Panc1 (cell line): ENCODE measurements around the gene CABLES2. TPM values are rescaled to one million over a fixed set of nuclear protein-coding genes. Genes with fewer than 3 reads are reported as not detected.

Source experiments
- ATAC-seq: fragments of 200-7000 bp; cut with Tn5 transposase; 2 replicates; pipeline ENCODE4 v1.9.1; 2020; ENCODE audit warnings: mild to moderate bottlenecking, moderate library complexity
- BruUV-seq: library from RNA; stranded (reverse); fragments of 400-500 nt; replicated peaks from 2 replicates; lab custom pipeline; 2021; lab: Mats Ljungman, UMichigan
- CTCF ChIA-PET: fragments of 300-600 bp; sonication (Branson Sonifier 250); formaldehyde crosslinking; loops from one replicate; lab custom pipeline; 2022; ENCODE audit warnings: antibody characterized with exemption; lab: Charles Lee
- POLR2A ChIA-PET: fragments of 300-600 bp; sonication (Branson Sonifier 250); formaldehyde crosslinking; loops from one replicate; lab custom pipeline; 2022; ENCODE audit warnings: antibody characterized with exemption; lab: Charles Lee
- DNase-seq: peaks from one replicate; pipeline ENCODE4 v3.0.0-alpha.2; 2010; ENCODE audit warnings: low read depth, low spot score
- H3K27ac ChIP-seq: 2 replicates; pipeline ENCODE4 v1.5.1; 2011; ENCODE audit warnings: mild to moderate bottlenecking, low read length, inconsistent platforms
- H3K27me3 ChIP-seq: fragments of 200-500 bp; sonication (Bioruptor generic); 2 replicates; pipeline ENCODE4 v1.6.0; 2014; ENCODE audit warnings: low read length, inconsistent platforms; ENCODE audit not compliant: control insufficient read depth, insufficient read depth
- H3K36me3 ChIP-seq: fragments of 200-500 bp; sonication (Bioruptor generic); 2 replicates; pipeline ENCODE4 v1.5.1; 2014; ENCODE audit warnings: inconsistent platforms, mild to moderate bottlenecking, low read length, moderate library complexity; ENCODE audit not compliant: control insufficient read depth, insufficient read depth
- H3K4me1 ChIP-seq: 2 replicates; pipeline ENCODE4 v1.5.1; 2011; ENCODE audit warnings: inconsistent platforms, mild to moderate bottlenecking, low read length, moderate library complexity; ENCODE audit not compliant: control insufficient read depth, insufficient read depth
- H3K4me3 ChIP-seq, 2 experiments: 2 replicates each; pipeline ENCODE4 v1.5.1; 2011 to 2012; ENCODE audit warnings: low read depth in 2 of 2, low read length in 2 of 2, mild to moderate bottlenecking in 2 of 2, inconsistent platforms in 1 of 2, moderate library complexity in 1 of 2
- H3K9me3 ChIP-seq: fragments of 200-500 bp; sonication (Bioruptor generic); 2 replicates; pipeline ENCODE4 v1.5.1; 2014; ENCODE audit warnings: low read depth, mild to moderate bottlenecking, inconsistent platforms, low read length, moderate library complexity; ENCODE audit not compliant: control insufficient read depth, insufficient read depth
- POLR2AphosphoS5 ChIP-seq: IDR thresholded peaks from 2 replicates; pipeline ENCODE4 v1.6.1; 2012; ENCODE audit warnings: mild to moderate bottlenecking, low read depth, low read length, moderate library complexity
- REST ChIP-seq, 2 experiments: IDR thresholded peaks; 2 replicates each; pipeline ENCODE4 v1.6.1; 2011 to 2012; ENCODE audit warnings: low read depth in 2 of 2, control low read depth in 1 of 2, low read length in 1 of 2, mild to moderate bottlenecking in 1 of 2, moderate library complexity in 1 of 2; ENCODE audit not compliant: insufficient read depth in 1 of 2
- SIN3A ChIP-seq: IDR thresholded peaks from 2 replicates; pipeline ENCODE4 v1.6.1; 2012; ENCODE audit warnings: low read depth, mild to moderate bottlenecking, low read length, moderate library complexity, borderline replicate concordance; ENCODE audit not compliant: insufficient read depth
- TCF7L2 ChIP-seq: IDR thresholded peaks from 2 replicates; pipeline ENCODE4 v1.6.1; 2011; ENCODE audit warnings: mild to moderate bottlenecking, low read depth, low read length, inconsistent platforms
- in situ Hi-C: cut with HindIII; loops from 2 replicates; pipeline ENCODE4 v1.10.0; 2016; ENCODE audit warnings: low sequenced_read_pairs, low pct_unique_long_range_greater_than_20kb
- intact Hi-C: fragments of 100-400 bp; cut with micrococcal nuclease; formaldehyde crosslinking; loops from one replicate; pipeline ENCODE4 v1.10.0; 2022; ENCODE audit not compliant: unreplicated experiment
- total RNA-seq: library from RNA; stranded (reverse); gene quantifications from one replicate; pipeline ENCODE4 v1.2.1, GENCODE V29; 2021; ENCODE audit not compliant: unreplicated experiment
- TF ChIP-seq, protein P1 (sequence below): fragments of 450-650 bp; IDR thresholded peaks from 2 replicates; pipeline ENCODE4 v1.5.1; 2017; ENCODE audit warnings: mild to moderate bottlenecking

The CABLES2 gene
- total RNA-seq, 1 experiment from 2014 or later: 9.8 TPM

DNA sequence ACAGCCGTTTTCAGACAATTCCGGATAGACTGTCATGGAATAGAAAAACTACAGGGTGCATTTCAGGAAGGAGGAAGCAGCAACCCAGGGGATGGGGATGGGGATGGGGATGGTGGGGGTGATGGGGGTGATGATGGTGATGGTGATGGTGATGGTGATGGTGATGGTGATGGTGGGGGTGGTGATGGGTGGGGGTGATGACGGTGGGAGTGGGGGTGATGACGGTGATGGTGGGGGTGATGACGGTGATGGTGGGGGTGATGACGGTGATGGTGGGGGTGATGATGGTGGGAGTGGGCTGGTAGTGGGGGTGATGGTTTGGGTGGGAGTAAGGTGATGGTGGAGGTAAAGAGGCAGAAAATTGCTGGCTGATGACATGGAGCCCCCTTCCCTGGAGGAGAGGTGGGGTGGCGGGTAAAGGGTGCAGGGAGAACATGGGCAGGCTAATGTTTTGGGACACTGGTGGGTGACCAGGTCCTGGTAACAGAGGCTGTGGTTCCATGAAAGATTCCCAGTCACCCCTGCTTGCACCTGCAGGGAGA lies 57.5 kb downstream of the CABLES2 start (continued):
- TF ChIP-seq SIN3A: no peak

GRCh38 chr20:62348604-62349003 lies 58.5 kb downstream of the CABLES2 start:
- no peak for TF ChIP-seq TCF7L2
- TF ChIP-seq SIN3A: no peak
- no peak for TF ChIP-seq REST (IDR thresholded peaks at IDR 0.05; ENCODE audit: insufficient read depth in 1 of 2, low read depth in 2 of 2, low read length in 1 of 2)
- TF ChIP-seq, protein P1, sequence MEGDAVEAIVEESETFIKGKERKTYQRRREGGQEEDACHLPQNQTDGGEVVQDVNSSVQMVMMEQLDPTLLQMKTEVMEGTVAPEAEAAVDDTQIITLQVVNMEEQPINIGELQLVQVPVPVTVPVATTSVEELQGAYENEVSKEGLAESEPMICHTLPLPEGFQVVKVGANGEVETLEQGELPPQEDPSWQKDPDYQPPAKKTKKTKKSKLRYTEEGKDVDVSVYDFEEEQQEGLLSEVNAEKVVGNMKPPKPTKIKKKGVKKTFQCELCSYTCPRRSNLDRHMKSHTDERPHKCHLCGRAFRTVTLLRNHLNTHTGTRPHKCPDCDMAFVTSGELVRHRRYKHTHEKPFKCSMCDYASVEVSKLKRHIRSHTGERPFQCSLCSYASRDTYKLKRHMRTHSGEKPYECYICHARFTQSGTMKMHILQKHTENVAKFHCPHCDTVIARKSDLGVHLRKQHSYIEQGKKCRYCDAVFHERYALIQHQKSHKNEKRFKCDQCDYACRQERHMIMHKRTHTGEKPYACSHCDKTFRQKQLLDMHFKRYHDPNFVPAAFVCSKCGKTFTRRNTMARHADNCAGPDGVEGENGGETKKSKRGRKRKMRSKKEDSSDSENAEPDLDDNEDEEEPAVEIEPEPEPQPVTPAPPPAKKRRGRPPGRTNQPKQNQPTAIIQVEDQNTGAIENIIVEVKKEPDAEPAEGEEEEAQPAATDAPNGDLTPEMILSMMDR: no peak
- TF ChIP-seq POLR2AphosphoS5: no peak
- Histone ChIP-seq H3K9me3 (no peaks in the 10 kb centered on the region; the same call in 1 of the 2 replicates), H3K27me3 (no peaks in the 10 kb centered on the region), H3K27ac (no peak overlapping the region), H3K4me3 (no peak overlapping the region), H3K36me3 (peaks cover 13% of the 10 kb centered on the region), H3K4me1 (peaks cover 37% of the 10 kb centered on the region)
- in situ Hi-C loops (no loop called here), intact Hi-C loops (no loop called here)
- POLR2A ChIA-PET: no interaction called here
- CTCF ChIA-PET: no interaction called here
- ATAC-seq (no peak), DNase-seq (no peak)
- BruUV-seq: no TSS peak

DNA sequence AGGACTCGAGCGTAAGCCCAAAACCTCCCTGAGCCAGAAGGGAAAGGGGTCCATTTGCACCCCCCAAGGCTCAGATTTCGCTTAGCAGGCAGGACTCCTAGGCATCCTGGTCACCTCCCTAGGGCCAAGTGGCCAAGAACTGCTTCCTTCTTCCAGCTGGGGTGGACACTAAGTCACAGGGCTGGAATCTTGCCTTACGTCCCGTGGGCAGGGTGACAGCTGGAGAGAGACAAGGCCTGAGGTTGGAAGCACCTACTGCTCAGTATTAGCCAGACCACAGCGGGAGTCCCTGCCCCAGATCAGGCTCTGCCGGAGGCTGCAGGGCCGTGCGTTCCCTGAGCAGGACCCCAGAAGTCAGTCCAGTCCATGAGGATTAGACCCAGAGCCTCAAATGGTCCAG lies 59.6 kb downstream of the CABLES2 start:
- H3K36me3 ChIP-seq: peaks cover 16% of the 10 kb centered on the region
- no peak for TF ChIP-seq REST (IDR thresholded peaks at IDR 0.05; ENCODE audit: insufficient read depth in 1 of 2, low read depth in 2 of 2, low read length in 1 of 2)
- TF ChIP-seq, protein P1: no peak
- TF ChIP-seq POLR2AphosphoS5: no peak
- no peak for TF ChIP-seq SIN3A
- TF ChIP-seq TCF7L2: no peak
- no peaks in the 10 kb centered on the region; the same call in 1 of the 2 replicates for H3K9me3 ChIP-seq
- H3K4me1 ChIP-seq: peaks cover 26% of the 10 kb centered on the region
- CTCF ChIA-PET: no interaction called here
- DNase-seq (no peak), ATAC-seq (no peak)
- BruUV-seq: no TSS peak
- in situ Hi-C loops: no loop called here
- intact Hi-C loops: no loop called here
- H3K27me3 ChIP-seq: no peaks in the 10 kb centered on the region
- POLR2A ChIA-PET: no interaction called here
- H3K4me3 ChIP-seq: no peak overlapping the region
- no peak overlapping the region for H3K27ac ChIP-seq
